ENCODE results near the gene NACA.

DNA sequence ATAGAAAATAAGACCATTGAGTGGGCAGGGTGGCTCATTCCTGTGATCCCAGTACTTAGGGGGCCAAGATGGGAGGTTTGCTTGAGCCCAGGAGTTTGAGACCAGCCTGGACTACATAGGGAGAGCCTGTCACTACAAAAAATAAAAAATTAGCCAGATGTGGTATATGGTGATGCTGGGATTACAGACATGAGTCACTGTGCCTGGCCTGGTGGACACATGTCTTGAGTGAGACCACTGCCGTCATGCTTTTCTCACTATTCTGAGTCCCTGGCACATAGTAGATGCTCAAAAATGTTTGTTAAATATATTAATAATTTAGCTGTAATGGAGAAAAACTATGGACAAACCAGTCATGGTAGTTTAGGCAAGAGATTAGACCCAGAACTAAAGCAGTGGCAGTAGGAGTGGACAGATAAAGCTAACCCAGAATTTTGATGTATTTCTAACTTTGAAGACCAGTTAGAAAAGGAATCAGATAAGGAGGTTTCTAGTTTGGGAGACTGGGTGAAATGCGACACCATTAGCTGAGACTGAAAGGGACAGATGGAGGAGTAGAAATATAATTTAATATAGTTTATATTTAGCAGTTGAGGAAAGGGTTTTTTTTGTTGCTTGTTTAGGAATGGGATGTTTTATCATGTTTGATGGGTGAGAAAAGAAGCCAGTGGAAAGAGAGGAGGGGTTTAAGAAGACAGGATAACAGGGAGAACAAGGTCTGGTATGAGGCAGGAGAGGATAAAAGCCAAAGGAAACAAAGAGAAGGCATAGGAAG is 29.6 kb downstream of the NACA start:
- TF ChIP-seq POLR2AphosphoS5 (IDR thresholded peaks at IDR 0.05; ENCODE audit: insufficient read depth in 1 of 2, low read depth in 1 of 2) (no peak), POLR2A (IDR thresholded peaks at IDR 0.05) (no peak)
- TF ChIP-seq, protein P1, sequence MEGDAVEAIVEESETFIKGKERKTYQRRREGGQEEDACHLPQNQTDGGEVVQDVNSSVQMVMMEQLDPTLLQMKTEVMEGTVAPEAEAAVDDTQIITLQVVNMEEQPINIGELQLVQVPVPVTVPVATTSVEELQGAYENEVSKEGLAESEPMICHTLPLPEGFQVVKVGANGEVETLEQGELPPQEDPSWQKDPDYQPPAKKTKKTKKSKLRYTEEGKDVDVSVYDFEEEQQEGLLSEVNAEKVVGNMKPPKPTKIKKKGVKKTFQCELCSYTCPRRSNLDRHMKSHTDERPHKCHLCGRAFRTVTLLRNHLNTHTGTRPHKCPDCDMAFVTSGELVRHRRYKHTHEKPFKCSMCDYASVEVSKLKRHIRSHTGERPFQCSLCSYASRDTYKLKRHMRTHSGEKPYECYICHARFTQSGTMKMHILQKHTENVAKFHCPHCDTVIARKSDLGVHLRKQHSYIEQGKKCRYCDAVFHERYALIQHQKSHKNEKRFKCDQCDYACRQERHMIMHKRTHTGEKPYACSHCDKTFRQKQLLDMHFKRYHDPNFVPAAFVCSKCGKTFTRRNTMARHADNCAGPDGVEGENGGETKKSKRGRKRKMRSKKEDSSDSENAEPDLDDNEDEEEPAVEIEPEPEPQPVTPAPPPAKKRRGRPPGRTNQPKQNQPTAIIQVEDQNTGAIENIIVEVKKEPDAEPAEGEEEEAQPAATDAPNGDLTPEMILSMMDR (IDR thresholded peaks at IDR 0.05) = no peak

Measured in vagina (tissue), 2 donors.